ENCODE measurements around the gene GPR68. TPM values are rescaled to one million over a fixed set of nuclear protein-coding genes. Genes with fewer than 3 reads are reported as not detected.

Gene GPR68
- total and polyA plus RNA-seq, 2 of the 4 experiments (the other 2 are of a cell fraction) = 0.72 to 0.94 TPM

DNA sequence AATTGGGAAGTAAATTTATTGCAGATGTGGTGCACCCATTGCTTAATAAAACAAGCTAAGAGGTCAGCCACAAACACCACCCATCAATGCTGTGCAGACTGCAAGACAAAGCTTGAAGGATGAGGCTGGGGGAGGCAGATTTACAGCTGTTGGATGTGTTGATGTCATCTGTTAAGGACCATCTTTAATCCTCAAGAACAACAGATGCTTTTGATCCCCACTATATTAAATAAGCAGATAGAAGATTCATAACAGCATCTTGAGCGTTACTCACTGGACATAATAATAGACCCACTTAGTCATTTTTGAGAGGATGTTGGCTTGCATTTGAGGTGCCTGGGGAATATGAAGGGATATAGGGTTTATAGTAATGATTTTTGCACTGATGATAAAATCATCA lies 58.8 kb downstream of the GPR68 start:
- ChIA-PET CTCF (interaction anchor here (0.6 to 1.8 kb wide), 2 partner anchors 9 to 319 kb away, joined by 3 to 4 read pairs; no protein-coding TSS in a partner anchor), POLR2A (ENCODE audit: unreplicated experiment) (no interaction called here)
- H3K36me3 ChIP-seq (ENCODE audit: control insufficient read depth, insufficient read depth, low read length) = peaks cover 20% of the 10 kb centered on the region
- no peak overlapping the region; the same call in 1 of the 2 replicates for H3K23ac ChIP-seq (ENCODE audit: low read depth, low read length)
- no CpG with 5 or more reads among the region's 1 CpG for WGBS, 2 experiments (ENCODE audit: extremely low coverage in 2 of 2, insufficient read length in 1 of 2)
- H3K4me2 ChIP-seq (ENCODE audit: low read depth, low read length) = no peak overlapping the region
- dilution Hi-C loops (cut with HindIII; ENCODE audit: low sequenced_read_pairs, unreplicated experiment) (no loop called here), in situ Hi-C loops (cut with MboI; ENCODE audit: low sequenced_read_pairs) (no loop called here), intact Hi-C loops (cut with micrococcal nuclease) (no loop called here)
- H3K27me3 ChIP-seq (ENCODE audit: control insufficient read depth, insufficient read depth, low read length) = no peaks in the 10 kb centered on the region
- no peaks in the 10 kb centered on the region for H3K79me1 ChIP-seq (ENCODE audit: low read depth in 1 of 2, low read length in 2 of 2)
- peaks cover 3% of the 10 kb centered on the region; the same call in 1 of the 2 replicates for H4K20me1 ChIP-seq (ENCODE audit: insufficient read depth, low read length)
- H2BK120ac ChIP-seq (ENCODE audit: low read depth, low read length) = no peak overlapping the region
- no peak overlapping the region for H3K56ac ChIP-seq (ENCODE audit: extremely low read depth, insufficient read depth, low read length)
- no peak overlapping the region for H2AFZ ChIP-seq (replicated peaks; ENCODE audit: low read length, poor library complexity)
- ATAC-seq (ENCODE audit: low read depth) (peak; percentile 12; the same call in 1 of the 2 replicates), DNase-seq (peak; percentile 51)
- no peak overlapping the region for H2AK9ac ChIP-seq (replicated peaks; ENCODE audit: low read depth, low read length, poor library complexity)
- no peak overlapping the region for H3K4me3 ChIP-seq (ENCODE audit: insufficient read depth, low read depth, low read length)
- no peak overlapping the region for H2BK15ac ChIP-seq (ENCODE audit: low read depth, low read length)
- no peak overlapping the region for H4K5ac ChIP-seq (ENCODE audit: low read depth, low read length)
- peaks cover 5% of the 10 kb centered on the region for H3K9me1 ChIP-seq (ENCODE audit: insufficient read depth, low read length)
- H3K9ac ChIP-seq (ENCODE audit: low read depth, low read length) = no peak overlapping the region
- no peak overlapping the region for H2BK5ac ChIP-seq (ENCODE audit: low read depth, low read length, poor library complexity, severe bottlenecking)
- no TSS peak for BruUV-seq (replicated peaks)
- no peak overlapping the region for H3K4ac ChIP-seq (ENCODE audit: low read depth, low read length)
- no peaks in the 10 kb centered on the region for H3K9me3 ChIP-seq (ENCODE audit: control insufficient read depth, insufficient read depth, low read length)
- no peak overlapping the region for H2BK20ac ChIP-seq (ENCODE audit: low read depth, low read length)
- peaks cover 2% of the 10 kb centered on the region; the same call in 1 of the 2 replicates for H3K4me1 ChIP-seq (ENCODE audit: control insufficient read depth, insufficient read depth, low read length)
- H3K14ac ChIP-seq (replicated peaks; ENCODE audit: low read depth, low read length) = no peak overlapping the region
- no peak overlapping the region for H4K8ac ChIP-seq (ENCODE audit: low read depth in 2 of 2, low read length in 2 of 2)
- TF ChIP-seq SMC3 (IDR thresholded peaks at IDR 0.05; ENCODE audit: low read depth, low read length) (no peak), MAZ (IDR thresholded peaks at IDR 0.05; ENCODE audit: borderline replicate concordance, low read depth, low read length) (no peak), CHD1 (IDR thresholded peaks at IDR 0.05; ENCODE audit: low read depth, low read length) (no peak), POLR2A (IDR thresholded peaks at IDR 0.05; ENCODE audit: low read depth, low read length) (no peak), ELK1 (IDR thresholded peaks at IDR 0.05; ENCODE audit: borderline replicate concordance, low read depth, low read length) (no peak), CEBPB (IDR thresholded peaks at IDR 0.05; ENCODE audit: low read depth, low read length) (no peak), RAD21 (IDR thresholded peaks at IDR 0.05; ENCODE audit: low read length) (no peak)
- TF ChIP-seq, protein P1, sequence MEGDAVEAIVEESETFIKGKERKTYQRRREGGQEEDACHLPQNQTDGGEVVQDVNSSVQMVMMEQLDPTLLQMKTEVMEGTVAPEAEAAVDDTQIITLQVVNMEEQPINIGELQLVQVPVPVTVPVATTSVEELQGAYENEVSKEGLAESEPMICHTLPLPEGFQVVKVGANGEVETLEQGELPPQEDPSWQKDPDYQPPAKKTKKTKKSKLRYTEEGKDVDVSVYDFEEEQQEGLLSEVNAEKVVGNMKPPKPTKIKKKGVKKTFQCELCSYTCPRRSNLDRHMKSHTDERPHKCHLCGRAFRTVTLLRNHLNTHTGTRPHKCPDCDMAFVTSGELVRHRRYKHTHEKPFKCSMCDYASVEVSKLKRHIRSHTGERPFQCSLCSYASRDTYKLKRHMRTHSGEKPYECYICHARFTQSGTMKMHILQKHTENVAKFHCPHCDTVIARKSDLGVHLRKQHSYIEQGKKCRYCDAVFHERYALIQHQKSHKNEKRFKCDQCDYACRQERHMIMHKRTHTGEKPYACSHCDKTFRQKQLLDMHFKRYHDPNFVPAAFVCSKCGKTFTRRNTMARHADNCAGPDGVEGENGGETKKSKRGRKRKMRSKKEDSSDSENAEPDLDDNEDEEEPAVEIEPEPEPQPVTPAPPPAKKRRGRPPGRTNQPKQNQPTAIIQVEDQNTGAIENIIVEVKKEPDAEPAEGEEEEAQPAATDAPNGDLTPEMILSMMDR (conservative IDR thresholded peaks at IDR 0.05; ENCODE audit: low read depth, low read length) = no peak
- TF ChIP-seq, protein P2, sequence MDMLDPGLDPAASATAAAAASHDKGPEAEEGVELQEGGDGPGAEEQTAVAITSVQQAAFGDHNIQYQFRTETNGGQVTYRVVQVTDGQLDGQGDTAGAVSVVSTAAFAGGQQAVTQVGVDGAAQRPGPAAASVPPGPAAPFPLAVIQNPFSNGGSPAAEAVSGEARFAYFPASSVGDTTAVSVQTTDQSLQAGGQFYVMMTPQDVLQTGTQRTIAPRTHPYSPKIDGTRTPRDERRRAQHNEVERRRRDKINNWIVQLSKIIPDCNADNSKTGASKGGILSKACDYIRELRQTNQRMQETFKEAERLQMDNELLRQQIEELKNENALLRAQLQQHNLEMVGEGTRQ (IDR thresholded peaks at IDR 0.05; ENCODE audit: low read depth, low read length) = no peak
- no peak overlapping the region for H3K18ac ChIP-seq (ENCODE audit: low read depth, low read length)
- H3K27ac ChIP-seq (ENCODE audit: insufficient read depth, low read length) = no peak overlapping the region
- H4K91ac ChIP-seq (ENCODE audit: insufficient read depth, low read depth, low read length) = no peak overlapping the region
- no peak overlapping the region for H2AK5ac ChIP-seq (ENCODE audit: low read depth, low read length)

Measured in IMR-90 (cell line).